Trophoblast cell (in vitro differentiated cells and primary cell): ENCODE measurements around the gene NRCAM.
A peak's percentile ranks its signal among the peaks of the same experiment; 100 is the strongest.

Experiments used
- DNase-seq, 2 donors: peaks; one replicate each; pipeline ENCODE4 v3.0.0-alpha.2; 2016
- H2AFZ ChIP-seq: 2 replicates; pipeline ENCODE4 v1.6.1; 2013; ENCODE audit warnings: low read length, moderate library complexity, mild to moderate bottlenecking; ENCODE audit not compliant: insufficient read depth, poor library complexity
- H2AK5ac ChIP-seq: 2 replicates; pipeline ENCODE4 v1.6.1; 2013; ENCODE audit warnings: mild to moderate bottlenecking, low read length
- H2BK120ac ChIP-seq: 2 replicates; pipeline ENCODE4 v1.6.1; 2013; ENCODE audit warnings: low read length, mild to moderate bottlenecking, moderate library complexity; ENCODE audit not compliant: insufficient read depth, poor library complexity
- H2BK12ac ChIP-seq: 2 replicates; pipeline ENCODE4 v1.6.1; 2013; ENCODE audit warnings: mild to moderate bottlenecking, low read length, moderate library complexity
- H2BK5ac ChIP-seq: 2 replicates; pipeline ENCODE4 v1.6.1; 2013; ENCODE audit warnings: low read length, low read depth, moderate library complexity, mild to moderate bottlenecking; ENCODE audit not compliant: poor library complexity
- H3K14ac ChIP-seq: 2 replicates; pipeline ENCODE4 v1.6.1; 2013; ENCODE audit warnings: mild to moderate bottlenecking, low read length
- H3K18ac ChIP-seq: 2 replicates; pipeline ENCODE4 v1.6.1; 2013; ENCODE audit warnings: mild to moderate bottlenecking, low read length
- H3K23ac ChIP-seq: 2 replicates; pipeline ENCODE4 v1.6.1; 2013; ENCODE audit warnings: low read length
- H3K27ac ChIP-seq: 2 replicates; pipeline ENCODE4 v1.5.1; 2013; ENCODE audit warnings: low read depth, mild to moderate bottlenecking, inconsistent platforms, low read length, moderate library complexity
- H3K27me3 ChIP-seq: 2 replicates; pipeline ENCODE4 v1.6.1; 2013; ENCODE audit warnings: inconsistent platforms, mild to moderate bottlenecking, low read length, moderate library complexity; ENCODE audit not compliant: insufficient read depth
- H3K36me3 ChIP-seq, 2 experiments: 1 replicate in 1 of 2; 2 replicates in 1 of 2; pipeline ENCODE4 v1.6.1; 2013; ENCODE audit warnings: low read length in 2 of 2, mild to moderate bottlenecking in 2 of 2, moderate library complexity in 1 of 2; ENCODE audit not compliant: insufficient read depth in 2 of 2, control insufficient read depth in 1 of 2
- H3K4ac ChIP-seq: 2 replicates; pipeline ENCODE4 v1.6.1; 2013; ENCODE audit warnings: low read depth, mild to moderate bottlenecking, low read length, moderate library complexity
- H3K4me1 ChIP-seq, 2 experiments: 1 replicate in 1 of 2; 2 replicates in 1 of 2; pipeline ENCODE4 v1.6.1; 2013; ENCODE audit warnings: low read length in 2 of 2, mild to moderate bottlenecking in 2 of 2, moderate library complexity in 1 of 2; ENCODE audit not compliant: insufficient read depth in 2 of 2, control insufficient read depth in 1 of 2
- H3K4me2 ChIP-seq: 2 replicates; pipeline ENCODE4 v1.6.1; 2013; ENCODE audit warnings: inconsistent platforms, mild to moderate bottlenecking, low read length, moderate library complexity
- H3K4me3 ChIP-seq: 2 replicates; pipeline ENCODE4 v1.5.1; 2013; ENCODE audit warnings: mild to moderate bottlenecking, low read depth, low read length, inconsistent platforms
- H3K79me1 ChIP-seq: one replicate; pipeline ENCODE4 v1.6.1; 2013; ENCODE audit warnings: low read length
- H3K79me2 ChIP-seq: 2 replicates; pipeline ENCODE4 v1.6.1; 2013; ENCODE audit warnings: low read length, mild to moderate bottlenecking; ENCODE audit not compliant: control insufficient read depth, insufficient read depth, poor library complexity
- H3K9ac ChIP-seq: 2 replicates; pipeline ENCODE4 v1.6.1; 2013; ENCODE audit warnings: mild to moderate bottlenecking, low read length
- H3K9me3 ChIP-seq: 2 replicates; pipeline ENCODE4 v1.6.1; 2013; ENCODE audit warnings: low read depth, mild to moderate bottlenecking, control low read depth, inconsistent platforms, low read length; ENCODE audit not compliant: insufficient read depth
- H4K12ac ChIP-seq: 2 replicates; pipeline ENCODE4 v1.6.1; 2013; ENCODE audit warnings: low read depth, mild to moderate bottlenecking, low read length, moderate library complexity
- H4K8ac ChIP-seq: 2 replicates; pipeline ENCODE4 v1.6.1; 2013; ENCODE audit warnings: low read depth, mild to moderate bottlenecking, low read length, moderate library complexity
- H4K91ac ChIP-seq: one replicate; pipeline ENCODE4 v1.6.1; 2013; ENCODE audit warnings: low read depth, mild to moderate bottlenecking, low read length, moderate library complexity
- WGBS: extraction: QIAGEN DNeasy Blood & Tissue Kit; methylation state at CpG from one replicate; pipeline ENCODE4 v1.1.7; 2013; ENCODE audit warnings: missing lambda C conversion rate; ENCODE audit not compliant: insufficient read length, insufficient coverage; ENCODE audit errors: extremely low coverage; 5-methylcytosine and 5-hydroxymethylcytosine counted together

Gene NRCAM

DNA sequence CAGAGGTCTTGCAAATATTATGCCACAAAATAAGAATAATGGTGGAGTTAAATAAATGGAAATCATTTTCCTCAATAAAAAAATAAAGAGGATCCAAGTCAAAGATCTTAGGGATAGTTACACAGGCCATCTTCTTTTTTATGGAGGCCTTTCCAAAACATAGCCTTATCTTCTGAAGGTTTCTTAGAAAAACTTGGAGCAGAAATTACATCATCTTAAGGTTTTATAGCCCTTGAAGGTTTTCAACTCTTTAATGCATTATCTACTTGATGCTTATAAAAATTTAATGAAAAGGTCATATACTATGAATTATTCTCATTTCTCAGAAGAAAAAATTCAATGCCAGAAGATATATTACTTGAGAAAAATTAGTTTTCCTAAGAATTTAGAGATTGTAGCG, 231.8 kb downstream of the NRCAM start:
- no peak overlapping the region for H4K12ac ChIP-seq
- H3K9ac ChIP-seq: no peak overlapping the region
- H4K91ac ChIP-seq: no peak overlapping the region
- H3K4me2 ChIP-seq: no peak overlapping the region
- no peaks in the 10 kb centered on the region for H3K27me3 ChIP-seq
- H3K36me3 ChIP-seq: no peaks in the 10 kb centered on the region
- H3K79me2 ChIP-seq: no peaks in the 10 kb centered on the region
- H2BK120ac ChIP-seq: no peak overlapping the region
- H2AK5ac ChIP-seq: no peak overlapping the region
- H3K27ac ChIP-seq: no peak overlapping the region
- no CpG with 5 or more reads among the region's 1 CpG for WGBS
- H3K18ac ChIP-seq: no peak overlapping the region
- peaks cover 0 to 2% of the 10 kb centered on the region in 2 experiments for H3K4me1 ChIP-seq
- no peak overlapping the region for H3K4ac ChIP-seq
- no peak overlapping the region for H2AFZ ChIP-seq
- H3K14ac ChIP-seq: no peak overlapping the region
- H3K23ac ChIP-seq: no peak overlapping the region
- H3K79me1 ChIP-seq: no peaks in the 10 kb centered on the region
- H3K9me3 ChIP-seq: no peaks in the 10 kb centered on the region
- no peak overlapping the region for H2BK5ac ChIP-seq
- H4K8ac ChIP-seq: no peak overlapping the region
- no peak overlapping the region for H2BK12ac ChIP-seq
- DNase-seq: no peak
- no peak overlapping the region for H3K4me3 ChIP-seq

DNA sequence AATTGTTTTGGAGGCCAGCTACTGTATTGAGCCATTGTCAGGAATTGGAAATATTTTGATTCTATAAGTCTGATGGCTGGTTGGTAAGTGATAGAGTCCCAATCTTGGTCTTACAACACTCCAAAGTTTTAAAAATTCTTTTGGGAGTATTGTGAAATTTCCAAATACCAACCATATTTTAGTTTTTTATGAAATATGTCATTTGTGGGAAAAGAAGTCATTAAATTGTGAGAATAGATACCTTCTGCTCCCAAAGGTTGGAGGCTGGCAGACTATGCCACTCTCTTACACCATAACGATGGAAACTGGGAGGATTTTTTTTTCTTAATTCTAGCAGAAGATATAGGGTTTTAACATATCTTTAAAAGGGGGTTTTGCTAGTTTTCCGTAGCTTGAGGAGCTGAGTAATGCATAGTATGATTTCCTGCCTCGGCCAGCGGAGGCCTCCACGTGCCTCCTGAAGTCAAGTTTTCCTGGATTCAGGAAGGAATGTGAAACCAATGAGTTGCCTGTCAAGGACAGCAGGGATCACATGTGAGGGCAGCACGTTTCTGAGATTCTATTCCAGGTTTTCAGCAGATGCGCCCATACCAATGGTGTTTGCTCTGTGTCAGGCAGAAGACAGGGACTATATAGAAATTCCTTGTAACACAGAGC, 233.9 kb downstream of the NRCAM start:
- no peak overlapping the region for H2AFZ ChIP-seq
- no peak overlapping the region for H3K4me2 ChIP-seq
- H2BK12ac ChIP-seq: no peak overlapping the region
- H3K4me3 ChIP-seq: no peak overlapping the region
- H4K8ac ChIP-seq: no peak overlapping the region
- H4K91ac ChIP-seq: no peak overlapping the region
- H3K18ac ChIP-seq: no peak overlapping the region
- no peaks in the 10 kb centered on the region for H3K79me1 ChIP-seq
- no peak overlapping the region for H2BK120ac ChIP-seq
- H3K36me3 ChIP-seq: no peaks in the 10 kb centered on the region
- WGBS: no CpG with 5 or more reads among the region's 7 CpGs
- H3K4me1 ChIP-seq: peaks cover 0 to 2% of the 10 kb centered on the region in 2 experiments
- H3K79me2 ChIP-seq: no peaks in the 10 kb centered on the region
- H4K12ac ChIP-seq: no peak overlapping the region
- H3K14ac ChIP-seq: no peak overlapping the region
- H3K9me3 ChIP-seq: no peaks in the 10 kb centered on the region
- DNase-seq: peak; percentile 31 to 74
- H3K4ac ChIP-seq: no peak overlapping the region
- H2AK5ac ChIP-seq: no peak overlapping the region
- no peak overlapping the region for H3K9ac ChIP-seq
- H2BK5ac ChIP-seq: no peak overlapping the region
- no peaks in the 10 kb centered on the region for H3K27me3 ChIP-seq
- H3K27ac ChIP-seq: no peak overlapping the region
- H3K23ac ChIP-seq: no peak overlapping the region

DNA sequence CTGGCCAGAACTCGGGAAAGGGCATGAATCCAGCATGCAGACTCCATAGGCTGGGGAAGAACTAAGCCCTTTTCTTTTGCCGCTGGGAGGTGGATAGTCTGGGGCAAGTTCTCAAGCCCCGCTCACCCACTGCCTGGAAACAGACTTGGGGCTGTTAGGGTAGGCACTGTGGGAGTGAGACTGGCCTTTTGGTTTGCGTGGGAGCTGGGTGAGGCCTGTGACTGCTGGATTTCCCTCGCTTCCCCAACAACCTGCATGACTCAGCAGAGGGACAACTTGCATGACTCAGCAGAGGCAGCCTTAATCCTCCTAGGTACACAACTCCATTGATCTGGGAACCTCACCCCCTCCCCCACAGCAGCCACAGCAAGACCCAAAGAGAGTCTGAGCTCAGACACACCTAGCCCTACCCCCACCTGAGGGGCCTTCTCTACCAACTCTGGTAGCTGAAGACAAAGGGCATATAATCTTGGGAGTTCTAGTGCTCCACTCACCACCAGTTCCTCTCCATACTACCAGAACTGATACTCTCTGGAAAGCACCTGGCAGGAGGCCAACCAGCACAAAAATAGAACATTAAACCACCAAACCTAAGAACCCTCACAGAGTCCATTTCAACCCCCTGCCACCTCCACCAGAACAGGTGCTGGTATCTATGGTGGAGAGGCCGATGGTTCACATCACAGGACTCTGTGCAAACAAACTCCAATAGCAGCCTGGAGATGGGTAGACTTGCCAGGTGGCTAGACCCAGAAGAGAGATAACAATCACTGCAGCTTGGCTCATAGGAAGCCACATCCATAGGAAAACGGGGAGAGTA, 244.6 kb downstream of the NRCAM start:
- H3K4me3 ChIP-seq: no peak overlapping the region
- H3K4me2 ChIP-seq: no peak overlapping the region
- H3K9ac ChIP-seq: no peak overlapping the region
- H2BK120ac ChIP-seq: no peak overlapping the region
- no peaks in the 10 kb centered on the region for H3K36me3 ChIP-seq
- no peak overlapping the region for H2BK5ac ChIP-seq
- no peak overlapping the region for H3K14ac ChIP-seq
- peaks cover 2% of the 10 kb centered on the region for H3K9me3 ChIP-seq
- H2AK5ac ChIP-seq: no peak overlapping the region
- no peak overlapping the region for H3K23ac ChIP-seq
- H4K12ac ChIP-seq: no peak overlapping the region
- no peak overlapping the region for H2BK12ac ChIP-seq
- no peaks in the 10 kb centered on the region for H3K27me3 ChIP-seq
- H3K79me2 ChIP-seq: no peaks in the 10 kb centered on the region
- no peak overlapping the region for H3K27ac ChIP-seq
- no peak overlapping the region for H3K18ac ChIP-seq
- WGBS: no CpG with 5 or more reads among the region's 7 CpGs
- no peak overlapping the region for H4K8ac ChIP-seq
- no peak for DNase-seq
- H4K91ac ChIP-seq: no peak overlapping the region
- H3K4ac ChIP-seq: no peak overlapping the region
- H2AFZ ChIP-seq: no peak overlapping the region
- H3K4me1 ChIP-seq: no peaks in the 10 kb centered on the region
- no peaks in the 10 kb centered on the region for H3K79me1 ChIP-seq

DNA sequence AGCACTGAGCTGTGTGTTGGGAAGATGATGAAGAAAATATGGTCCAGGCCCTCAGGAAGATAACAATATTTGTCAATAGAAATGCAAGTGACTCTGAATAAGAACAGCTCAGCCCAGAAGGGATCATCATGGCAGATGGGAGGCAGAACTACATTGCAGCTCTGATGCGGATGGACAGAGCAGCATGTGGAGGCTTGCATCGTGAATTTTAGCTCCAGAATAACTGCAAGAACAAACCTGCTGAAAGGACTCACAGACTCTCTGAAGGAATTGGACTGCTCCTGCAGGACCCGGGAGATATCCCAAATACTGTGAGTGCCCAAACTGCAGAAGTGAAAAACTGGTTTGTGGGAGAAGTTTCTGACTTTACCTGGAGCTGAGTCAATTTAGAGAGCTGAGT, 245.4 kb downstream of the NRCAM start:
- Histone ChIP-seq H3K18ac (no peak overlapping the region), H3K14ac (no peak overlapping the region), H2BK120ac (no peak overlapping the region), H3K9ac (no peak overlapping the region), H3K79me1 (no peaks in the 10 kb centered on the region), H3K79me2 (no peaks in the 10 kb centered on the region), H3K36me3 (no peaks in the 10 kb centered on the region), H3K4me3 (no peak overlapping the region), H3K23ac (no peak overlapping the region), H2AFZ (no peak overlapping the region), H4K91ac (no peak overlapping the region), H3K9me3 (peaks cover 2% of the 10 kb centered on the region), H3K27ac (no peak overlapping the region), H2BK5ac (no peak overlapping the region), H3K27me3 (no peaks in the 10 kb centered on the region), H3K4ac (no peak overlapping the region), H2AK5ac (no peak overlapping the region), H3K4me2 (no peak overlapping the region), H2BK12ac (no peak overlapping the region), H3K4me1 (no peaks in the 10 kb centered on the region), H4K8ac (no peak overlapping the region), H4K12ac (no peak overlapping the region)
- no CpG with 5 or more reads among the region's 3 CpGs for WGBS
- DNase-seq: no peak
